NT2/D1 (cell line): ENCODE data around the gene PDXDC1.

Source experiments
- SUZ12 ChIP-seq: IDR thresholded peaks from 2 replicates; pipeline ENCODE4 v1.6.1; 2011; ENCODE audit not compliant: insufficient read length, insufficient read depth; ENCODE audit errors: extremely low read depth
- YY1 ChIP-seq: IDR thresholded peaks from 2 replicates; pipeline ENCODE4 v1.6.1; 2011; ENCODE audit not compliant: insufficient read length, insufficient read depth

DNA sequence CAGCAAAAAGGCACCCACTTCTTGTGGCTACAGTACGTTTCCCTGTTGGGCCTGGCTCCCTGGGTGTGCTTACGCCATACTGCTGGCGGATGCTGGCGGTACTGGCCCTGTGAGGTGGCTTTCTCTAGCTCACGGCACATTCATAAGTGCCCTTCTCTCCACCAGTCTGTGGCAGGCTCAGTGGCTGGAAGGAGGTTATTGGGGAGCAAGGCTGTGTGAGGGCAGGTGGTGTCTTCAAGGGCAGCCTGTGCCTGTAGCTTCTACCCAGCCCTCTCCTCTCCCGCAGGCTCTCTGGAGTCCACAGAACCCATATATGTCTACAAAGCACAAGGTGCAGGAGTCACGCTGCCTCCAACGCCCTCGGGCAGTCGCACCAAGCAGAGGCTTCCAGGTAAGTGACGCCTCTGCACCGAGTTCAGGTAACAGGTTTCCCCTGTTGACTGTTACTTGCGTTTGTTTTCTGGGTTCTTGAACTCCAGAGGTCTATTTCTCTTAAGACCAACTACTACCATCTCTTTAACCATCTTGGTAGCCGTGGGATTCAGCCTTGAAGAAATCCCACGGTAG is 60.4 kb downstream of the PDXDC1 start:
- TF ChIP-seq YY1 (no peak), SUZ12 (no peak)
